Smooth muscle cell (in vitro differentiated cells): ENCODE data around the gene AQP1. TPM values are rescaled to one million over a fixed set of nuclear protein-coding genes. Genes with fewer than 3 reads are reported as not detected.
A peak's percentile ranks its signal among the peaks of the same experiment; 100 is the strongest.

Experiments used
- DNase-seq: peaks from one replicate; lab custom pipeline; 2025; ENCODE audit not compliant: unreplicated experiment; lab: John Stamatoyannopoulos, UW
- H2AFZ ChIP-seq: fragments of 200-600 bp; sonication (generic); 2 replicates; pipeline ENCODE4 v1.6.0; 2016; ENCODE audit warnings: antibody characterized with exemption, low read depth, mild to moderate bottlenecking
- H3F3A ChIP-seq: fragments of 200-600 bp; sonication (generic); 2 replicates; pipeline ENCODE4 v1.6.0; 2017; ENCODE audit warnings: antibody characterized with exemption, low read depth
- H3K27ac ChIP-seq: fragments of 200-600 bp; sonication (generic); 2 replicates; pipeline ENCODE4 v1.5.1; 2016; ENCODE audit warnings: low read depth, mild to moderate bottlenecking
- H3K27me3 ChIP-seq: fragments of 200-600 bp; sonication (generic); 2 replicates; pipeline ENCODE4 v1.6.1; 2016; ENCODE audit warnings: low read depth, mild to moderate bottlenecking
- H3K36me3 ChIP-seq: fragments of 200-600 bp; sonication (generic); 2 replicates; pipeline ENCODE4 v1.5.1; 2016; ENCODE audit warnings: low read depth
- H3K4me1 ChIP-seq: fragments of 200-600 bp; sonication (generic); 2 replicates; pipeline ENCODE4 v1.5.1; 2016; ENCODE audit warnings: low read depth
- H3K4me2 ChIP-seq: fragments of 200-600 bp; sonication (generic); 2 replicates; pipeline ENCODE4 v1.6.0; 2016; ENCODE audit warnings: mild to moderate bottlenecking
- H3K4me3 ChIP-seq: fragments of 200-600 bp; sonication (generic); 2 replicates; pipeline ENCODE4 v1.5.1; 2016; ENCODE audit warnings: mild to moderate bottlenecking
- H3K79me2 ChIP-seq: fragments of 200-600 bp; sonication (generic); 2 replicates; pipeline ENCODE4 v1.6.0; 2016; ENCODE audit warnings: low read depth, mild to moderate bottlenecking
- H3K9ac ChIP-seq: fragments of 200-600 bp; sonication (generic); 2 replicates; pipeline ENCODE4 v1.6.0; 2016; ENCODE audit warnings: low read depth
- H3K9me3 ChIP-seq: fragments of 200-600 bp; sonication (generic); replicated peaks from 2 replicates; pipeline ENCODE4 v1.5.1; 2016; ENCODE audit warnings: low read depth
- H4K20me1 ChIP-seq: fragments of 200-600 bp; sonication (generic); 2 replicates; pipeline ENCODE4 v1.6.0; 2016; ENCODE audit warnings: low read depth
- CTCF ChIP-seq: fragments of 200-600 bp; sonication (generic); IDR thresholded peaks from 2 replicates; pipeline ENCODE4 v1.5.1; 2017; ENCODE audit warnings: borderline replicate concordance, mild to moderate bottlenecking, antibody characterized with exemption; ENCODE audit not compliant: insufficient read depth, poor library complexity, severe bottlenecking
- WGBS: methylation state at CpG from one replicate; pipeline ENCODE4 v1.1.7; 2016; ENCODE audit warnings: low lambda C conversion rate; 5-methylcytosine and 5-hydroxymethylcytosine counted together
- polyA plus RNA-seq: library from polyadenylated mRNA; unstranded; fragments of >200 nt; fragmentation: Nextera tagmentation; extraction: Ambion mirVana; gene quantifications from 2 replicates; pipeline ENCODE4 v1.2.1, GENCODE V29; 2016
- total RNA-seq: library from RNA; depleted of rRNA; stranded (reverse); fragments of >200 nt; gene quantifications from 2 replicates; pipeline ENCODE4 v1.2.3, GENCODE V29; 2014

AQP1 gene
- total and polyA plus RNA-seq, 2 experiments from 2014 or later: 2,330 to 2,747 TPM

- no peaks in the 10 kb centered on the region for H3K79me2 ChIP-seq
- no peak overlapping the region for H2AFZ ChIP-seq
- no peaks in the 10 kb centered on the region for H4K20me1 ChIP-seq
- H3K9ac ChIP-seq: no peak overlapping the region
- H3K9me3 ChIP-seq: no peaks in the 10 kb centered on the region
- no peak overlapping the region for H3K4me3 ChIP-seq
- peak overlapping the region; percentile 57 for H3K27ac ChIP-seq
- DNase-seq: no peak
- no peaks in the 10 kb centered on the region for H3K36me3 ChIP-seq
- H3F3A ChIP-seq: peaks cover 14% of the 10 kb centered on the region
- H3K4me2 ChIP-seq: peak overlapping the region; percentile 62
- no peaks in the 10 kb centered on the region for H3K27me3 ChIP-seq
- peaks cover 18% of the 10 kb centered on the region for H3K4me1 ChIP-seq
- TF ChIP-seq CTCF: no peak
- WGBS: 11% methylated on average over 8 of the region's 8 CpGs
These were observed 19.0 kb downstream of the AQP1 start for GRCh38 chr7:30930621-30931020.

- WGBS: 52% methylated on average over 24 of the region's 24 CpGs
- Histone ChIP-seq H3F3A (peaks cover 8% of the 10 kb centered on the region), H3K27ac (peak overlapping the region; percentile 57), H3K9ac (no peak overlapping the region), H3K4me2 (peak overlapping the region; percentile 62), H3K36me3 (no peaks in the 10 kb centered on the region), H3K9me3 (no peaks in the 10 kb centered on the region), H2AFZ (no peak overlapping the region), H3K79me2 (no peaks in the 10 kb centered on the region), H3K4me3 (no peak overlapping the region), H3K4me1 (peaks cover 18% of the 10 kb centered on the region), H3K27me3 (no peaks in the 10 kb centered on the region), H4K20me1 (no peaks in the 10 kb centered on the region)
- no peak for DNase-seq
- no peak for TF ChIP-seq CTCF
These were observed 19.7 kb downstream of the AQP1 start for GRCh38 chr7:30931161-30931928.

- H3K27me3 ChIP-seq: no peaks in the 10 kb centered on the region
- WGBS: 80% methylated on average over 9 of the region's 9 CpGs
- TF ChIP-seq CTCF: no peak
- H3K27ac ChIP-seq: peak overlapping the region; percentile 57
- peaks cover 8% of the 10 kb centered on the region for H3F3A ChIP-seq
- peaks cover 18% of the 10 kb centered on the region for H3K4me1 ChIP-seq
- no peak overlapping the region for H3K9ac ChIP-seq
- no peak overlapping the region for H2AFZ ChIP-seq
- H3K4me2 ChIP-seq: peak overlapping the region; percentile 34
- no peaks in the 10 kb centered on the region for H4K20me1 ChIP-seq
- DNase-seq: no peak
- H3K79me2 ChIP-seq: no peaks in the 10 kb centered on the region
- H3K9me3 ChIP-seq: no peaks in the 10 kb centered on the region
- no peaks in the 10 kb centered on the region for H3K36me3 ChIP-seq
- H3K4me3 ChIP-seq: no peak overlapping the region
These were observed 20.4 kb downstream of the AQP1 start for GRCh38 chr7:30931929-30932540.

GRCh38 chr7:30932562-30932961, 20.9 kb downstream of the AQP1 start:
- Histone ChIP-seq H3K27me3 (no peaks in the 10 kb centered on the region), H4K20me1 (no peaks in the 10 kb centered on the region), H3K9me3 (no peaks in the 10 kb centered on the region), H3K79me2 (no peaks in the 10 kb centered on the region), H3F3A (peaks cover 8% of the 10 kb centered on the region), H3K4me3 (no peak overlapping the region), H3K4me1 (peaks cover 18% of the 10 kb centered on the region), H3K4me2 (peak overlapping the region; percentile 34), H3K36me3 (no peaks in the 10 kb centered on the region), H2AFZ (no peak overlapping the region), H3K27ac (no peak overlapping the region), H3K9ac (no peak overlapping the region)
- no peak for TF ChIP-seq CTCF
- WGBS: 84% methylated on average over 6 of the region's 6 CpGs
- no peak for DNase-seq
